Activated CD8-positive, alpha-beta T cell treated with anti-CD3 and anti-CD28 coated beads, Interleukin-2, amount 10 ng/mL, durations not matched to agents 7 days and 5 days (primary cell): ENCODE measurements around the gene PIBF1. TPM values are rescaled to one million over a fixed set of nuclear protein-coding genes. Genes with fewer than 3 reads are reported as not detected.

Experiments
- ATAC-seq: fragments of 150-1000 bp; cut with Tn5 transposase; one replicate; pipeline ENCODE4 v1.10.0; 2021; ENCODE audit warnings: moderate library complexity
- CTCF ChIA-PET: fragments of 350-600 bp; sonication (Branson Sonifier 250); formaldehyde crosslinking; loops from one replicate; lab custom pipeline; 2021; ENCODE audit warnings: antibody characterized with exemption; lab: Charles Lee
- POLR2A ChIA-PET: fragments of 350-600 bp; sonication (Branson Sonifier 250); formaldehyde crosslinking; loops from one replicate; lab custom pipeline; 2021; ENCODE audit warnings: antibody characterized with exemption; lab: Charles Lee
- DNase-seq: peaks from one replicate; pipeline ENCODE4 v3.0.0-alpha.2; 2020
- H3K27ac Mint-ChIP-seq: one replicate; pipeline ENCODE4 v1.8.0; 2021; ENCODE audit warnings: mild to moderate bottlenecking, mixed read lengths
- H3K27me3 Mint-ChIP-seq: one replicate; pipeline ENCODE4 v1.8.0; 2021; ENCODE audit warnings: low read depth, mixed read lengths
- H3K36me3 Mint-ChIP-seq: one replicate; pipeline ENCODE4 v1.8.0; 2021; ENCODE audit warnings: low read depth, mixed read lengths
- H3K4me1 Mint-ChIP-seq: one replicate; pipeline ENCODE4 v1.8.0; 2021; ENCODE audit warnings: low read depth, mixed read lengths
- H3K4me3 Mint-ChIP-seq: one replicate; pipeline ENCODE4 v1.8.0; 2021; ENCODE audit warnings: mild to moderate bottlenecking, mixed read lengths
- H3K9me3 Mint-ChIP-seq: one replicate; pipeline ENCODE4 v1.8.0; 2022; ENCODE audit warnings: mixed read lengths; ENCODE audit not compliant: insufficient read depth
- total RNA-seq, 2 experiments: library from RNA; stranded (reverse); gene quantifications; one replicate each; pipeline ENCODE4 v1.2.3, GENCODE V29; 2021

PIBF1 gene
- total RNA-seq, 2 experiments from 2014 or later = 29.6 to 34.0 TPM

- no peak overlapping the region for H3K27ac Mint-ChIP-seq
- peaks cover 2% of the 10 kb centered on the region for H3K36me3 Mint-ChIP-seq
- CTCF ChIA-PET = no interaction called here
- ATAC-seq (no peak), DNase-seq (no peak)
- no peaks in the 10 kb centered on the region for H3K9me3 Mint-ChIP-seq
- H3K4me3 Mint-ChIP-seq = no peak overlapping the region
- H3K4me1 Mint-ChIP-seq = no peaks in the 10 kb centered on the region
- POLR2A ChIA-PET = no interaction called here
- no peaks in the 10 kb centered on the region for H3K27me3 Mint-ChIP-seq
Observed at GRCh38 chr13:72986197-72986596, 204.3 kb downstream of the PIBF1 start.

- Mint-ChIP-seq H3K27me3 (no peaks in the 10 kb centered on the region), H3K4me1 (no peaks in the 10 kb centered on the region), H3K36me3 (peaks cover 4% of the 10 kb centered on the region), H3K27ac (no peak overlapping the region), H3K4me3 (no peak overlapping the region), H3K9me3 (no peaks in the 10 kb centered on the region)
- CTCF ChIA-PET = interaction anchor here (0.6 kb wide), 1 partner anchor 316 kb away, joined by 3 read pairs; no protein-coding TSS in a partner anchor
- POLR2A ChIA-PET = no interaction called here
- no peak for DNase-seq
- no peak for ATAC-seq
Observed at GRCh38 chr13:72990953-72991352, 209.0 kb downstream of the PIBF1 start.

- H3K27me3 Mint-ChIP-seq = no peaks in the 10 kb centered on the region
- DNase-seq = no peak
- no peaks in the 10 kb centered on the region for H3K9me3 Mint-ChIP-seq
- H3K4me1 Mint-ChIP-seq = peaks cover 4% of the 10 kb centered on the region
- peaks cover 2% of the 10 kb centered on the region for H3K36me3 Mint-ChIP-seq
- ATAC-seq = no peak
- ChIA-PET CTCF (no interaction called here), POLR2A (no interaction called here)
- no peak overlapping the region for H3K27ac Mint-ChIP-seq
- H3K4me3 Mint-ChIP-seq = no peak overlapping the region
Observed at GRCh38 chr13:72998012-72998411, 216.1 kb downstream of the PIBF1 start.

- no peaks in the 10 kb centered on the region for H3K9me3 Mint-ChIP-seq
- H3K36me3 Mint-ChIP-seq = peaks cover 9% of the 10 kb centered on the region
- no peak overlapping the region for H3K27ac Mint-ChIP-seq
- no peak for ATAC-seq
- CTCF ChIA-PET = no interaction called here
- no peaks in the 10 kb centered on the region for H3K27me3 Mint-ChIP-seq
- POLR2A ChIA-PET = interaction anchor here (0.5 kb wide), 1 partner anchor 1041 kb away, joined by 3 read pairs; no protein-coding TSS in a partner anchor
- H3K4me1 Mint-ChIP-seq = peaks cover 4% of the 10 kb centered on the region
- no peak overlapping the region for H3K4me3 Mint-ChIP-seq
- no peak for DNase-seq
Observed at GRCh38 chr13:73000027-73000674, 218.2 kb downstream of the PIBF1 start.

- H3K27me3 Mint-ChIP-seq = no peaks in the 10 kb centered on the region
- no peak overlapping the region for H3K4me3 Mint-ChIP-seq
- ChIA-PET POLR2A (interaction anchor here (0.6 kb wide), 1 partner anchor 304 kb away, joined by 3 read pairs; no protein-coding TSS in a partner anchor), CTCF (interaction anchor here (0.7 kb wide), 1 partner anchor 62 kb away, joined by 3 read pairs; no protein-coding TSS in a partner anchor)
- ATAC-seq (no peak), DNase-seq (no peak)
- peaks cover 9% of the 10 kb centered on the region for H3K36me3 Mint-ChIP-seq
- peaks cover 4% of the 10 kb centered on the region for H3K4me1 Mint-ChIP-seq
- H3K9me3 Mint-ChIP-seq = no peaks in the 10 kb centered on the region
- H3K27ac Mint-ChIP-seq = no peak overlapping the region
Observed at GRCh38 chr13:73001971-73002370, 220.0 kb downstream of the PIBF1 start.

GRCh38 chr13:73011751-73012150, 229.8 kb downstream of the PIBF1 start:
- ChIA-PET CTCF (no interaction called here), POLR2A (no interaction called here)
- peaks cover 15% of the 10 kb centered on the region for H3K36me3 Mint-ChIP-seq
- no peak for ATAC-seq
- H3K9me3 Mint-ChIP-seq = no peaks in the 10 kb centered on the region
- no peak overlapping the region for H3K4me3 Mint-ChIP-seq
- no peaks in the 10 kb centered on the region for H3K27me3 Mint-ChIP-seq
- H3K27ac Mint-ChIP-seq = peak overlapping the region; percentile 18
- no peak for DNase-seq
- no peaks in the 10 kb centered on the region for H3K4me1 Mint-ChIP-seq

- H3K4me1 Mint-ChIP-seq = no peaks in the 10 kb centered on the region
- H3K27ac Mint-ChIP-seq = no peak overlapping the region
- CTCF ChIA-PET = no interaction called here
- ATAC-seq (no peak), DNase-seq (no peak)
- H3K9me3 Mint-ChIP-seq = no peaks in the 10 kb centered on the region
- H3K27me3 Mint-ChIP-seq = no peaks in the 10 kb centered on the region
- H3K36me3 Mint-ChIP-seq = peaks cover 16% of the 10 kb centered on the region
- H3K4me3 Mint-ChIP-seq = no peak overlapping the region
- POLR2A ChIA-PET = no interaction called here
Observed at GRCh38 chr13:73015805-73016204, 233.9 kb downstream of the PIBF1 start.

- Mint-ChIP-seq H3K9me3 (no peaks in the 10 kb centered on the region), H3K4me3 (no peak overlapping the region), H3K4me1 (no peaks in the 10 kb centered on the region), H3K27me3 (no peaks in the 10 kb centered on the region), H3K36me3 (peaks cover 10% of the 10 kb centered on the region), H3K27ac (no peak overlapping the region)
- ChIA-PET CTCF (no interaction called here), POLR2A (no interaction called here)
- DNase-seq = no peak
- ATAC-seq = no peak
Observed at GRCh38 chr13:73018336-73018735, 236.4 kb downstream of the PIBF1 start.

- DNase-seq = no peak
- H3K27me3 Mint-ChIP-seq = no peaks in the 10 kb centered on the region
- ChIA-PET CTCF (interaction anchor here (1.1 kb wide), 1 partner anchor 34 kb away, joined by 3 read pairs; the partner anchor contains the start of gene KLF5), POLR2A (no interaction called here)
- H3K4me3 Mint-ChIP-seq = no peak overlapping the region
- peaks cover 5% of the 10 kb centered on the region for H3K36me3 Mint-ChIP-seq
- no peak for ATAC-seq
- H3K9me3 Mint-ChIP-seq = no peaks in the 10 kb centered on the region
- peaks cover 3% of the 10 kb centered on the region for H3K4me1 Mint-ChIP-seq
- no peak overlapping the region for H3K27ac Mint-ChIP-seq
Observed at GRCh38 chr13:73025217-73026012, 243.5 kb downstream of the PIBF1 start.

- no peaks in the 10 kb centered on the region for H3K36me3 Mint-ChIP-seq
- ChIA-PET CTCF (no interaction called here), POLR2A (no interaction called here)
- DNase-seq = no peak
- no peak overlapping the region for H3K4me3 Mint-ChIP-seq
- peaks cover 2% of the 10 kb centered on the region for H3K27me3 Mint-ChIP-seq
- no peak for ATAC-seq
- no peaks in the 10 kb centered on the region for H3K4me1 Mint-ChIP-seq
- no peaks in the 10 kb centered on the region for H3K9me3 Mint-ChIP-seq
- no peak overlapping the region for H3K27ac Mint-ChIP-seq
Observed at GRCh38 chr13:73034901-73035300, 253.0 kb downstream of the PIBF1 start.

GRCh38 chr13:73035660-73036059, 253.7 kb downstream of the PIBF1 start:
- H3K27ac Mint-ChIP-seq = no peak overlapping the region
- ATAC-seq = no peak
- POLR2A ChIA-PET = no interaction called here
- peaks cover 2% of the 10 kb centered on the region for H3K27me3 Mint-ChIP-seq
- no peak for DNase-seq
- CTCF ChIA-PET = interaction anchor here (0.8 kb wide), 1 partner anchor 22 kb away, joined by 3 read pairs; no protein-coding TSS in a partner anchor
- no peaks in the 10 kb centered on the region for H3K4me1 Mint-ChIP-seq
- no peaks in the 10 kb centered on the region for H3K36me3 Mint-ChIP-seq
- no peak overlapping the region for H3K4me3 Mint-ChIP-seq
- no peaks in the 10 kb centered on the region for H3K9me3 Mint-ChIP-seq

- POLR2A ChIA-PET = no interaction called here
- Mint-ChIP-seq H3K4me1 (no peaks in the 10 kb centered on the region), H3K27me3 (peaks cover 2% of the 10 kb centered on the region), H3K4me3 (no peak overlapping the region), H3K36me3 (no peaks in the 10 kb centered on the region), H3K27ac (no peak overlapping the region), H3K9me3 (no peaks in the 10 kb centered on the region)
- CTCF ChIA-PET = no interaction called here
- DNase-seq = no peak
- no peak for ATAC-seq
Observed at GRCh38 chr13:73036566-73036965, 254.6 kb downstream of the PIBF1 start.
